Sigmoid colon (tissue), 4 donors: ENCODE measurements around the gene LY6G6D.

Source experiments
- POLR2A ChIP-seq, 2 donors: fragments of 450-650 bp; IDR thresholded peaks; one replicate each; pipeline ENCODE4 v1.6.1; 2016; ENCODE audit warnings: antibody characterized with exemption in 2 of 2, mild to moderate bottlenecking in 2 of 2, moderate library complexity in 2 of 2
- POLR2AphosphoS5 ChIP-seq, 4 donors: sonication (generic); formaldehyde crosslinking; IDR thresholded peaks; one replicate each; pipeline ENCODE4 v1.6.1; 2017; ENCODE audit warnings: antibody characterized with exemption in 4 of 4
- TF ChIP-seq, protein P1 (sequence below), 4 experiments: fragments of 450-650 bp in 3 of 4; fragments of 200-600 bp in 1 of 4; IDR thresholded peaks; one replicate each; pipeline ENCODE4 v1.5.1; 2016 to 2019; ENCODE audit warnings: antibody characterized with exemption in 4 of 4, mild to moderate bottlenecking in 3 of 4, moderate library complexity in 2 of 4

DNA sequence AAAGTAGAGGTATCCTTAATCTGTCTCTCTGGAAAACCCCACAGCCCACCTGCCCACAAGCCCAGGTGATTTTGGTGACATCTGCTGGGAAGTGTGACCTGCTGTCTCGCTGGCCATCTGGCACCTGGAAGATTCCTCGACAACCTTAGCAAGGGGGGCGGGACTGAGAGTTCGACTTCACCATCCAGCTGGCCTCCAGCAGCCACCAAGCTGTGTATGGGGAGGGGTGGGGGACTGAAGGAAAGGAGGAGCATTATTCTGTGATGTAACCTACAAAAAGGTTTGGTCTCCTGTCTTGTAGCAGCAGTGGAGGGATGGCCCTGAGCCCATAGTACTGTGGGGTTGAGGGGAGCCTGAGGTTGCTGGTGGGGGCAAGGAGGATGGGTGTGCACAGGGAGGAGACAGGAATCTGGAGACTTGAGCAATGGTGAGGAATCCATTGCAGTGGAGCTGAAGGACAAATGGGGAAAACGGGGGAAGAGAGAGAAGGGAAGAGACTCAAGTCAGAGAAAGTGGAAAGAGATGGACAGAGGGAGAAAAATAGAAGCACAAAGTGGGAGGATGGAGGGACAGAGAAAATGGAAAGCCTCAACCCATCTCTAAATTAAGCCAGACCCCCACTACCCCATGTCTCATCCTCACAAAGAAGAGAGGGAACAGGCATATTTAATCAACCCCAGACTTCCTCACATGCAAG lies 4.5 kb upstream of the LY6G6D start:
- TF ChIP-seq, protein P1, sequence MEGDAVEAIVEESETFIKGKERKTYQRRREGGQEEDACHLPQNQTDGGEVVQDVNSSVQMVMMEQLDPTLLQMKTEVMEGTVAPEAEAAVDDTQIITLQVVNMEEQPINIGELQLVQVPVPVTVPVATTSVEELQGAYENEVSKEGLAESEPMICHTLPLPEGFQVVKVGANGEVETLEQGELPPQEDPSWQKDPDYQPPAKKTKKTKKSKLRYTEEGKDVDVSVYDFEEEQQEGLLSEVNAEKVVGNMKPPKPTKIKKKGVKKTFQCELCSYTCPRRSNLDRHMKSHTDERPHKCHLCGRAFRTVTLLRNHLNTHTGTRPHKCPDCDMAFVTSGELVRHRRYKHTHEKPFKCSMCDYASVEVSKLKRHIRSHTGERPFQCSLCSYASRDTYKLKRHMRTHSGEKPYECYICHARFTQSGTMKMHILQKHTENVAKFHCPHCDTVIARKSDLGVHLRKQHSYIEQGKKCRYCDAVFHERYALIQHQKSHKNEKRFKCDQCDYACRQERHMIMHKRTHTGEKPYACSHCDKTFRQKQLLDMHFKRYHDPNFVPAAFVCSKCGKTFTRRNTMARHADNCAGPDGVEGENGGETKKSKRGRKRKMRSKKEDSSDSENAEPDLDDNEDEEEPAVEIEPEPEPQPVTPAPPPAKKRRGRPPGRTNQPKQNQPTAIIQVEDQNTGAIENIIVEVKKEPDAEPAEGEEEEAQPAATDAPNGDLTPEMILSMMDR (IDR thresholded peaks at IDR 0.05): no peak
- no peak for TF ChIP-seq POLR2A (IDR thresholded peaks at IDR 0.05)
- TF ChIP-seq POLR2AphosphoS5 (IDR thresholded peaks at IDR 0.05): no peak
